HS-27A (cell line): Measurements from ENCODE around the gene KRTDAP.

ENCODE experiments used
- DNase-seq: peaks from one replicate; pipeline ENCODE4 v3.0.0-alpha.2; 2012; ENCODE audit warnings: low read depth, missing footprints

The KRTDAP gene

GRCh38 chr19:35451338-35452096 is 38.7 kb downstream of the KRTDAP start:
- no peak for DNase-seq

- DNase-seq, result no peak
These were observed 40.8 kb downstream of the KRTDAP start for GRCh38 chr19:35449359-35450043.

- no peak for DNase-seq
These were observed 42.4 kb downstream of the KRTDAP start, which contains the start of gene FFAR2 for GRCh38 chr19:35447606-35448469. TSS of gene FFAR2 (plus strand) at chr19:35448257. CDS start at chr19:35449715, 1,458 bp downstream.

- DNase-seq, result no peak
These were observed 44.3 kb downstream of the KRTDAP start for GRCh38 chr19:35445826-35446593.

GRCh38 chr19:35444735-35445134 is 45.5 kb downstream of the KRTDAP start:
- DNase-seq, result no peak

- DNase-seq, result no peak
These were observed 48.2 kb downstream of the KRTDAP start for GRCh38 chr19:35442091-35442490.

- DNase-seq, result no peak
These were observed 50.3 kb downstream of the KRTDAP start for GRCh38 chr19:35439921-35440320.

GRCh38 chr19:35438527-35438926 is 51.7 kb downstream of the KRTDAP start:
- DNase-seq, result no peak

- no peak for DNase-seq
These were observed 52.2 kb downstream of the KRTDAP start for GRCh38 chr19:35438096-35438495.

- no peak for DNase-seq
These were observed 52.8 kb downstream of the KRTDAP start for GRCh38 chr19:35437406-35437951.
